Measurements from ENCODE around the gene PAPSS1.

DNA sequence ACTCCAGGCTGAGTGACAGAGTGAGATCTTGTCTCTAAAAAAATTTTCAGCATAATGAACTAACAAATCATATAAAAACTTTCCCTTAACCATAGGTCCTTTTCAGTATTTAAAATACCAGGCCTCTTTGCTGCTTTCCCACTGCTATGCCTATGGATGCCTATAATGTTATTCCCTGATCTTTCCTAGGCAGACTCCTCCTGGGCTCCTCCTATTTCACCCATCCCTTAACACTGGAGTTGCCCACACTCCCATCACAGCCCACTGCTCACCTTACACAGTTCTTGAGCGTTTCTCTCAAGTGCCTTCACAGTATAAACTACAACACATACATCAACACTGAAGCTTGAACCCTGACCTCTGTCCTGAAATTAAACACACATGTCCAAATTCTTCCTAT, 31.6 kb downstream of the PAPSS1 start:
- TF ChIP-seq CTCF (IDR thresholded peaks at IDR 0.05; ENCODE audit: borderline replicate concordance, extremely low read depth, low read length, poor library complexity, severe bottlenecking) (no peak), EZH2 (IDR thresholded peaks at IDR 0.05; ENCODE audit: borderline replicate concordance, low read depth, low read length, severe bottlenecking) (no peak)

All from DND-41 (cell line).